ENCODE measurements around the gene GNS.
A peak's percentile ranks its signal among the peaks of the same experiment; 100 is the strongest.
"Not testable (repeated sequence)": the region's sequence is repeated elsewhere in the genome, so short reads cannot be mapped to it uniquely, and the experiment has no call there.

Gene GNS

DNA sequence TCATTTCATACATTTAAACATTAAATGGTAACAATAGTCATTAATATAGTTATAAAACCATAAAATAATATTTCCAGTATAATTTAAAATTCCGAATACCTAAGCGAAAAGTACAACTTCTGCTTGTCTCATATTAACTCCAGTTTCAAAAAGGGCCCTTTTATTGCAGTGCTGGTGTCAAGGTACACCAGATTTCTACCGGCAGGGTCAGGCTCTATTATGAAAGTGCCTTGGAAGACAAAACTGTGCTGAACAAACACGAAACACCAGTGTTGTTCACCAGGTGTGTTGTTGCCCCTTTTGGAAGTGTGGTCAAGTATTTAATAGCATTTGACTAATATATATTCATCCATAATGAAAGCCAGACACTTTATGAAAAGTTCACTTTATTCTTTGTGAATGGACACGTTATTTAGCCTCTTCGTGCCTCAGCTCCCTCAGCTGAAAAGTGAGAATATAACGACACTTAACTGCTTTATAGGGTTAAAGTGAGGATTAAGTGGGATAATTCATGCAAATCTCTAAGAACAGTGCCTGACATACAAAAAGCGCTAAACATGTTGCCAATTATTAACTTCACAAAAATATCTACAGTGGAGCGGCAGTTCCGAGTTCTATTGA, 20.3 kb upstream of the GNS start:
- DNase-seq: no peak

DNA sequence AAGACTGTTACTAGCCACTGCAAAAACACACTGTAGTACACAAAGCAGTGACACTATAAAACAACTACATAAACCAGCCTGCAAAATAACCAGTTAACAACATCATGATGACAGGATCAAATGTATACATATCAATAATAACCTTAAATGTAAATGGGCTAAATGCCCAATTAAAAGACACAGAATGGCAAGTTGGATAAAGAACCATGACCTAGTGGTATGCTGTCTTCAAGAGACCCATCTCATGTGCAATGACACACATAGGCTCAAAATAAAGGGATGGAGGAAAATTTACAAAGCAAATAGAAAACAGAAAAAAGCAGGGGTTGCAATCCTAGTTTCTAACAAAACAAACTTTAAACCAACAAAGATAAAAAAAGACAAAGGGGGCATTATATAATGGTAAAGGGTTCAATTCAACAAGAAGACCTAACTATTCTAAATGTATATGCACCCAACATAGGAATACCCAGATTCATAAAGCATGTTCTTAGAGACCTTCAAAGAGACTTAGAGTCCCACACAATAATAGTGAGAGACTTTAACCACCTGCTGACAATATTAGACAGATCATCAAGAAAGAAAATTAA, 16.0 kb upstream of the GNS start:
- DNase-seq: not testable (repeated sequence)

DNA sequence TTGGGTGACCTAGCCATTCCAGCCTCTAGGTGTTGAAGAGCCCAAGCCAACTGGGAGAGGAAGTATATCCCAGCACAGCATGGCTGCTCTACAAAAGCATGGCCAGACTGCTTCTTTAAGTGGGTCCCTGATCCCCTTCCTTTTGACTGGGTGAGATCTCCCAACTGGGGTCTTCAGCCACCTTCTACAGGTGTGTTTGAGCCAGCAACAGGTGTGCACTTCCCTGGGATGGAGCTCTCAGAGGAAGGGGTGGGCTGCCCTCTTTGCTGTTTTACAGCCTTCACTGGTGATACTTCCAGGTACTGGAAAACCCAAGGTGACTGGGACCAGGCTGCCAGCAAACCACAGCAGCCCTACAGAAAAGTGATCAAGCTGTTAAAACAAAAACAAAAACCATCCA, 14.2 kb upstream of the GNS start:
- no peak for DNase-seq

DNA sequence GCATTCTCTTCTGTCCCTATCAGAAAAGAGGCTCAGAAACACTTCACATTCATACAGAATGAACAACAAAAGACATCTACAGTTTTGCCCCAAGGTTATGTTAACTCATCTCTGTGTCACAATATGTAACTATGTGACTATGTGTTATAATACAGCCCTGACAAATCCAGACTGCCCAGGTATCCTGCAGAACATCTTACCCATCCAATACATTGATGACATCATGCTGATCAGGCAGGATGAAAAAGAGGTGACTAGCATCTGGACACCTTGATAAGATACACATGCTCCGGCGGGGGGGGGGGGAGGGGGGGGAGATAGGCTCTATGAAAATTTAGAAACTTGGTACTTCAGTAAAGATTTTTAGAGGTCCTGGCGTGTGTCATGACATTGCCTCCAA, 8.3 kb upstream of the GNS start:
- DNase-seq: no peak

DNA sequence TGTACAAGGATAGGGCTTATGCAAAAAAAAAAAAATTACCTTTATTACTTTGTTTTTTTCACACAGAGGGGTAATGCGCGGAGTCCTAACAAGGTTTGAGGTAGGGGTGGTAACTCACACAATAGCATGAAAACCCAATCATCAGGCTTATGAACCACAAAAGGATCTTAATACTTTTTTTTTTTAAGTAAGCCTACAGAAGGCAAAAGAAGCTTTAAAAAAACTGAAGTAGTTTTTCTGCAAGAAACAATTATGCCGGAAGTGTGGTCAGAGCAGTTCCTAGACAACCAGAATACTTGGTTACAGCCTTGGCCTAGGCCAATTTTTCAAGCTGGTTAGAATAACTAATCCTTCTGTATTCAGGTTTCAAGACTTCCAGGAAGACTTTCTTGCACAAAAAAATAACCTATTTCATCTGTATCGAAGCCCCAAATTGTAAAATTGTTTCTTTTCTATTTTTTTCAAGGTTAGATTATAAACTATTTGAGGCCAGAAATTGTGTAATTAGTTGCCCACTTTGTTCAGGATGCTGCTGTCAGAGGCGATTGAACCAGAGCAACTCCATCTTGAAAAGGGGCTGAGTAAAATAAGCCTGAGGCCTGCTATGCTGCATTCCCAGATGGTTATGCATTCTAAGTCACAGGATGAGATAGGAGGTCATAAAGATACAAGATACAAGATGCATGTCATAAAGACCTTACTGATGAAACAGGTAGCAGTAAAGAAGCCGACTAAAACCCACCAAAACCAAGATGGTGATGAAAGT, 1.8 kb upstream of the GNS start:
- DNase-seq: no peak

DNA sequence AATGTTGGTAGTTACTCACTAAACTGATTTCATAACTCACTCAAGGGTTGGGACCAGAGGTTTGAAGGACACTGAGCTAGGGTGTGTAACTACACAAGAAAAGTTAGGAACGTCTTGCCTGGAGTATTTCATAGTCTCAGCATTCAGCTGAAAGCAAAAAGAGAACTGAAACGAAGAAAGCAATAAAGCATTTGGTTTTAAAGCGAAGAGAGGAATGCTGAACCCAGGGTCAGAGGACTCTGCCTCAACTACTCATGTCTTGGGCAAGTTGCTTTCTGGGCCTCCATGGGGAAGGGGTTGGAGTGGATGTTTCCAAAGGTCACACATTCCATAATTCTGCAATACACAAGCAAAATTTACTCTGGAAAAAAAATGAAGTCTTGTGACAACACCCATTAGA, 1.4 kb downstream of the GNS start:
- no peak for DNase-seq

DNA sequence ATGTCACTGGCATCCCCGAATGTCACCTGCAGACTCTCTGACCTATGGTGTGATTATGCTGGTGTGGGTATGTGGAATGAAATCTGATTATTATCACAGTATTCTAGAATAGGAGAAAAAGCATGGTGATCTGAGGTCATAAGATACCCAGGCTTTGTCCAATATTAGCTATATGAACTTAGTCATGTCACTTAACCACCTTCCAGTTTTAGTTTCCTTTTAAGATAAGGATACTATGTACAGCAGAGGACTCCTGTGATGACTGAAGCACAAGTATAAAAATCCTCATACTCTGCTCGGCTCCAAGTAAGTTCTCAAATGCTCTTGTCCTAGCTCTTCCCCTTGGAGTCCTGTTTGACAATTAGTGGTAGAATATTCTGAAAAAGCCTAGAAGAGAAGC, 2.8 kb downstream of the GNS start:
- peak; percentile 41 for DNase-seq

DNA sequence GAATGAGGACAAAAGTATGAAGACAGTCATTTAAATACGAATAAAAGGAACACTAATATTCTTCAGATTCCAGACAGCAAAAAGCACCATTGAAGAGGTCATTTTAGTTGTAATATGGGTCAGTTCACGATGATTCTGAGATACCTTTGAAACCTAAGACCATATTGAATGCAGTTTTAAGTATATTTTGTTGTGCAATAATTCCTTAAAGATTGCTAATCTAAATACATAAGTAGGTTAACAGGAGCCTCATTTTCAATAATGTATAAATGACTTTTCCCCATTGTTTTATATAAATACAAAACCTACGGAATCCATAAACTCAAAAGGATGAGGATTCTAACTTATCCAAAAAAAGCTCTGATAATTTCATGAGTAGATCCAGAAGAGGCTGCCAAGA, 5.8 kb downstream of the GNS start:
- DNase-seq: no peak

DNA sequence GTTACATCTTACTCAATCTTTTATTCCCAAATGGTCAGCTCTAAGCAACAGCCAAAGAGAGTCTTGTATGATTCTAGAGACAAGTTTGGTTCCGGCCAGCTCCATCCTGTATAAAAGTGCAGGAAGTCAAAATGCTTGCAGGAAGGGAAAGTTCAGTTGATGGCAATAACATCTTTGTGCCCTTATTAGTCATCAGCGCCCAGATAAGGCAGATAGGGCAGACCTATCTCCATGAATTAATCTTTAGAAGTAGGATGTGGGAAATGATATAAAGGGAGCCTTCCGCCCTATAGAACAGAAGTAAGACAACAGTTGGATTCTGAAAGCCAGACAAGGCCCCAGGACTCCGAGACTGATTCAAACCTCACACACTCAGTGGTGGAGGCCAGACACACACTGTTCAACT, 6.4 kb downstream of the GNS start:
- peak; percentile 56 for DNase-seq

DNA sequence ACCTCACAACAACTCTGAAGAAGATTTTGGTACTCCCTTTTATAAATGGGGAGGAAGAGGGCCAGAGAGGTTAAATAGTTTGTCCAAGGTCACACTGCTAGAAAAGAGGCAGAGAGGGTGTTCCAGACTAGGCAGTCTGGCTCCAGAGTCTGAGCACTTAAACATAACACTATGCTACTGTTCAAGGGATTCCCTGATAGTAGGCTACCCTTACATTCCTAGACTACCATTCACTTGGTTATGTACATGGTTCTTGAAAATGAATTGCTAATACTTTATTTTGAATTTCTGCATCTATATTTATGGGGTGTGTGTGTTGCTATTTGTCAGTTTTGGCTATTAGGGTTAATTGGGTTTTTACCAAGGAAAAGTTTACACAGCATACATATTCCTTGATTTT, 7.2 kb downstream of the GNS start:
- DNase-seq: no peak

DNA sequence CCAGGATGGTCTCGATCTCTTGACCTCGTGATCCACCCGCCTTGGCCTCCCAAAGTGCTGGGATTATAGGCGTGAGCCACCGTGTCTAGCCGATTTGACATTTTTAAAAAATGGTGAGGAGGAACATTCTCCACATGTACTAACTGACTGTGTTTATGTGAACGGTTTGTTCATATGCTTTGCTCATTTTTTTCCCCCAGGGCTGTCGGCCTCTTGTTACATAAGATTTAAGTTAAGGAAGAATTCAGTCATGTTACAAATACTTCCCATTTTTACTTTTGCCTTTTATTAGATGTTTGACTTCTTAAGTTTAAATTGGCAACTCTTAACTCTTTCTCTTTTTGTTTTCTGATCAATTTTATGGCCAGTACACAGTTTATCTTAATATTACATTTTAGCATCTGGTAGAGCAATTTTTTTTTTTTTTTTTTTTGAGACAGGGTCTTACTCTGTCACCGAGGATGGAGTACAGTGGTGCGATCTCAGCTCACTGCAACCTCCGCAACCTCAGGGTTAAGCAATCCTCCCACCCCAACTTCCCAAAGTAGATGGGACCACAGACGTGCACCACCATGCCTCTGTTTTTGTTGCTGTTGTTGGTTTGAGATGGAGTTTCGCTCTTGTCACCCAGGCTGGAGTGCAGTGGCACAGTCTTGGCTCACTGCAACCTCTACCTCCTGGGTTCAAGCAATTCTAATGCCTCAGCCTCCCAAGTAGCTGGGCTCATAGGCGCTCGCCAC, 9.6 kb downstream of the GNS start:
- no peak for DNase-seq

DNA sequence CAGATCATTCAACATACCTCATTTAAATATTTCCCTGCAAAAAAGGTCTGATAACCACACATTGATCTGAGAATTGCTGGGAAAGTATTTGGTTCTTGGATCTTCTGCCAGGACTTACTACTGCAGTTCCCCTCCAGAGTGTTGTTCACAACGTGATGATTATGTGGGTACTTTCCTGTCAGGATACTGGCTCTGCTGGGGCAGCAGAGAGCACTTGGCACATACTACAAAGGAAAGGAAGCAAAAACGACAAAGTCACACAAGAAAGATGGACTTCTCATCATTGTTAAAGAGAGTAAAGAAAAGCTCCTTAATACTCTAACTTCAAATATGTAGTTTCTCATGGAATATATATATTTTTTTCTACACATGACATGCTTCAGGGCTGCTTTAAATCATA, 11.5 kb downstream of the GNS start:
- DNase-seq: no peak

DNA sequence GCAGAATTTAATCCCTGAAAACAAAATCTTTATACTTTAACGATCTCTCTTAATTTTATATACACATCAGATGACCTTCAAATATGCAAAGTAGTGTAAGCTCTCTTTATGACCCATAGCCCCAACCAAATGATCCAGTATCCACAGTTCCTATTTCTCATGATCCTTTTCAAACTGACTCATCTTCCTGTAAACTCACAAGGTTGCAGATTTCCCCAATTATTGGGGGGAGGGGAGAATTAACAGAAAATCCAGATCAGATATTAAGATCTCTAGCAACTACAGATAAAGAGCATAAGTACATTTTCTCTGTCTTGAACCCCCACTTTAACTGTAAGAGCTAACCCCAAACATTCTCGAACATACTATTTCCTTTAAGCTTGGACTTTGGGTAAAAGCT, 12.5 kb downstream of the GNS start:
- DNase-seq: no peak

DNA sequence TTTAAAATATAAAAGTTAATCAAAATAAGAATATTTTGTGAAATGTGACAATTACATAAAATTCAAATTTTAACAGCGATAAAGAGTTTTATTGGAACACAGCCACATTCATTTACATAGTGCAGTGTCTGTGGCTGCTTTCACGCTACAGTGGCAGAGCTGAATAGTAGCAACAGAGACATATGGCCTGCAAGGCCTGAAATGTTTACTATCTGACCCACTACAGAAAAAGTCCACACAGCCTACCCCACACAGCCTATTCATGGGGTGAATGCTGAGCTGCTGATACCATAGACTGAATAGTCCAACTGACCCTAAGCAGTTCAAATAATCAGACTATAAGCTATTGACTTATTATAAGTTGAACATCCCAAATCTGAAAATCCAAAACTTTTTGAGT, 13.2 kb downstream of the GNS start:
- DNase-seq: no peak

DNA sequence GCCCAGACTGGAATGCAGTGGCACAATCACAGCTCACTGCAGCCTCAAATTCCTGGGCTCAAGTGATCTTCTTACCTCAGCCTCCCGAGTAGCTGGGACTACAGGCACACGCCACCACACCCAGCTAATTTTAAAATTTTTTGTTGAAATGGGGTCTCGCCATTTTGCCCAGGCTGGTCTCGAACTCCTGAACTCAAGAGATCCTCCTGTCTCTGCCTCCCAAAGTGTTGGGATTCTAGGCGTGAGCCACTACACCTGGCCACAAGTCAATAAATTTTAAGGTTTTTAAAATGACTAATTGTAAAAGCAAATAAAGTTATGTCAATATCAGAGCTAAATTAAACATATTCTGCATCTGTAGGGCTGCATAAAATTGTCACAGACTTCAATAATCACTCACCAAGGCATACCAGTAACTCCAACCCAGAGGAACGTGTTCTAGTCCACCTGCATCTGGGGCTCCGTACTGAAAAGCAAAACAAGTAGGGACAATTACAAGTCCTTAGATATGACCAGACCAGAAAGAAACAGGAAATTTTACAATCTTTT, 13.9 kb downstream of the GNS start:
- DNase-seq: no peak

DNA sequence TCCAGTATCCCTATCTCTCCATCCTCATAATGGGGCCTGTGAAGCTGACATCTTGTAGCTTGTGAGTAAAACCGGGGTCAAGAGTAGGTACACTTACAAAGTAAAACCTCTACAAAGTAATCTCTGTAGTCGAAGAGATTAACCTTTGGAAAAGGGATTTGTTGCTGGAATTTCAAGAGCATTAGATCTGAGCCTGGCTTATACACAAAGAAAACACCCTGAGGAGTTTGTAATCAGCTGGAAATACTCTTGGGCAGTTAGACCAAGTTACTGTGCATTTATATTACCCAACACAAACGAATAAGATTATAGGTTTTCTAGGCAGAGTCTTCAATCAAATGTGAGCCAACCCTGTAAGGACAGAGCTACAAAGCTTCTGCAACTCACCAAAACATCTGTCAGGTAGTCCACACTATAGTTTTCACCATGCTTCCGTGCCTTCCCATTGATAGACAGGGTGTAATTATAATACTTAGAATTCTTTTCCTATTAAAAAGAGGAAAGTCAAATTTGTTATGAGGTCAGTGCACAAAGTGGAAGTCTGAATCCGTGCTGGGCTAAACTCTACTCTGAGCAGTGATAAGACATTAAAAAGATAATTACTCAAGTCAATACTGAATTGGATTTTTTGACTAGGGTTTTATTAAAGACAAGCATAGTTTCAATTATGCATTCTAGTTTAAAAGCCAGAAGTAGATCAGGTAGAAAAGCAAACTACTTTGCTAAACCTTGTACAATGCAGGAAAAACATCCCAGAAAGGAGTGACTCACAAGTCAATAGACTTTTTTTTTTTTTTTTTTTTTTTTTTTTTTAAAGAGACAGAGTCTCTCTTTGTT, 14.6 kb downstream of the GNS start:
- DNase-seq: no peak

DNA sequence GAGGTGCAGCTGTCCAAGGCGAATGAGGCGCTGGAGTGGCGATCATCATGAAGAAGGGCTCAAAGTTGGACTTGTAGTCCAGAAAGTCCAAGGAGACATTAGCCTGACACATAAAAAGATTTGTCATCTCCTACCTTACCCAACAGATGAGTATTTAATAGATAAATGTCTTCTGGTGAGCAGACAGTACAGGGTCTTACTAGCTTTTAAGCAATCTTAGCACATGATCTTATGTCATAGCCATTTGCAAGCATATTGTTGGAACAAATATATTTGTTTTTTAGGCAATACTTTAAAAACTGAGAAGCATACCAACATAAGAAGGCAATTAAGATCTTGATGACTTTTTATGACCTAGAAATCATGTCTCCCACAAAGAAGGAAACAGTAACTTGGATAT, 16.0 kb downstream of the GNS start:
- no peak for DNase-seq

DNA sequence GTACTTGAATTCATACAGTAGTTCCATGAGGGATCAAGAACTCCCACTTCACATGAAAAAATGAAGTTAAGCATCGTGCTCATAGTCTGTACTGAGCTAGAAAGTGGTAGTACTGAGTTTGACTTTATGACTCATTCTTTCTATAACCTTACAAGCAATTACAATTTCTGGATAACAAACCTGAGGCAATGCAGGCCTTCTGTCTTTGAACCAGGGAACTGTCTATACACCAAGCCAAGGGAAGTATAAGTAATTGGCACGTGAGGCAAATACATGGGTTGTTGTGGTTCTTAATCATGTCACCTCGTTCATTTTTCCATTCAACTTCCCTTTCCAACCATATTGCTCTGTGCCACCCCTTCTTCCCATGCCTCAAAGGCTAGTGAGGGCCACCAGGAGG, 16.8 kb downstream of the GNS start:
- no peak for DNase-seq

DNA sequence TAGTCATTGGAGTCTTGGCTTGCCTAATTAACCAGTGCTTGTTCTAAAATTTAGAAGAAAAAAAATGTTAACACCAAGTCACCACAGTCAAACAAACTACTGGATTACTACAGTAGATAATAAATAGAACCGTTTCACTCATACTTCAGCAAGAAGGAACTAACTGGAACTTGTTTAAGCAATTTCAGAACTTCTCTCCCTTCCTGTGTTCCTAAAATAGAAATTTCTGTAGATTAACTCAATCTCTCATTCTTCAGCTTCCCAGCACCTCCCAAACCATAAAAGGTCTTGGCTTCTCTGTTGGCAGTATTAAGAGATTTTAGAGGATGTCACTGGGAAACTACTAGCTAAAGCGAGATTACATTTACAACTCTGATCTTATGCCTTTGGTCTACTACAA, 18.6 kb downstream of the GNS start:
- no peak for DNase-seq

DNA sequence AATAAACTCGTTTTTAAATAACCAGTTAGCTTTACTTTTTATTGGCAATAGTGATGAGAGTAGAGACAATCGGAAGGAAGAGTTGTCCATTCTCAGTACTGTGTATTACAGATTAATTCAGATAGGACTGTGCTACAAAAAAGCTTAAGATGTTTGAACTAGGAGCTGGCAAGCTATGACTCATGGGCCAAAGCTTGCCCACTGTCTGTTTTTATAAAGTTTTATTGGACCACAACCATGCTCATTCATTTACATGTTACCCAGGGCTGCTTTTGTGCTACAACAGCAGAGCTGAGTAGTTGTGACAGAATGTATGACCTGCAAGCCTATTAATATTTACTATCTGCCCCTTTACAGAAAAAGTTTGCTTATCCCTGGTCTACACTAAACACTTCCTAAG, 19.4 kb downstream of the GNS start:
- DNase-seq: no peak

DNA sequence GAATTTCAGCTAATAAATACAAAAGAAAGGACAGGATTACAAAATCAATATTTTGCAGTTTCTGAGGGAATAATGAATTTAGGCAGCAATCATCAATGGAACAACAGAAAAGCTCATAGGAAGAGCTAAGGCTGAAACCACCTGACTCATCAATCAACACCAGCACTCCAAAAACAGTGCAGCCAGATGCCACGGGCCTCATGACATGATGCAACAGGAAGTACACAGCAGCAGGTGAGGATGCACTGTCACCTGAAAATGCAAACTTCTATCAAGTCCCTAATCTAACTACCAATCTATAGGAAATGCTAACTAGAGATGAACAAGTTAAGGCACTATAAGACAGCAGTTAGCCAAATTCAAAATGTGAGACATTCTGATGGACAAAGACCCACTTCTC, 21.7 kb downstream of the GNS start:
- DNase-seq: peak; percentile 50

DNA sequence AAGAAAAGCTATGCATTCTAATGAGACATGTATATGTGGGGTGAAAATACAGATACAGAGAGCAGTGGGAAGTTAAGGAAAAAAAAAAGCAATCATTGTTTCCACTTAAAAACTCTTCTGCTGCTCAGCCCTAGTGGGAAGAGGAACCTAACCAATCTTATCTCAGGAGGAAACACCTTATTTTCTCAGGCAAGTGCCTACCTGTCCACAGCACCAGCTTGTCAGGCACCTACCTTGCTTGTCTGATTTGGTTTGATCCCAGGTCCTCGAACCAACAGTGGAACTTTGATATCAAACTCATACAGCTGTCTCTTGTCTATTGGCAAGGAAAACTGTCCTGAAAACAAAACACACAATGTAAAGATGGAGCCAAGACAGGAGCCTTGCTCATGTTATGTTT, 22.4 kb downstream of the GNS start:
- DNase-seq: no peak

DNA sequence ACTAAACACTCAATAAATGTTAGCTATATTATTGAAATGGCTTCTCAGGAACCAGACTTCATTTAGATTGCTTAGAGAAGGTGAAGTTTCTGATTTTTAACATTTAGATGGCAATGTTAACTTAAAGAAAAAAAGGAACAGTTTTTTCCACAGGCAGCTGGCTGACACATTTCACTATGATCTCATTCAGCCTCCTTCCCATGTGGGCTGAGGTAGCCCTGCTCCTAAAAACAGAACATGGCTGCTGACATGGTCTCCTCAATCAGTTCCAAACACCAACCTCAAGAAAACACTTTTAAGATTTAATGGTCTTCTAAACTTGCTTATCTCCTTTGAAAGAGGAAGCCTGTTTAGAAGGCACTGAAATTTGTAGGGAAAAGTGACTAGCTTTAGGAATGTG, 23.8 kb downstream of the GNS start:
- no peak for DNase-seq
